DND-41 (cell line): Measurements from ENCODE around the gene INHBA.
A peak's percentile ranks its signal among the peaks of the same experiment; 100 is the strongest.

ENCODE experiments used
- ATAC-seq: fragments of 200-7000 bp; cut with Tn5 transposase; 3 replicates; pipeline ENCODE4 v1.9.1; 2021; ENCODE audit warnings: low read depth; ENCODE audit not compliant: insufficient read depth
- DNase-seq: peaks from one replicate; pipeline ENCODE4 v3.0.0-alpha.2; 2020
- H2AFZ ChIP-seq: 2 replicates; pipeline ENCODE4 v1.6.0; 2012; ENCODE audit warnings: low read depth, low read length
- H3K27ac ChIP-seq: 2 replicates; pipeline ENCODE4 v1.5.1; 2012; ENCODE audit warnings: low read length, inconsistent platforms
- H3K27me3 ChIP-seq: fragments of 200-600 bp; sonication (generic); 2 replicates; pipeline ENCODE4 v1.6.0; 2012; ENCODE audit warnings: low read length, mild to moderate bottlenecking, inconsistent platforms; ENCODE audit not compliant: insufficient read depth, poor library complexity
- H3K36me3 ChIP-seq: 2 replicates; pipeline ENCODE4 v1.5.1; 2012; ENCODE audit warnings: low read length, inconsistent platforms; ENCODE audit not compliant: insufficient read depth
- H3K4me1 ChIP-seq: 2 replicates; pipeline ENCODE4 v1.5.1; 2012; ENCODE audit warnings: mild to moderate bottlenecking, low read length; ENCODE audit not compliant: insufficient read depth
- H3K4me2 ChIP-seq: 2 replicates; pipeline ENCODE4 v1.6.0; 2012; ENCODE audit warnings: mild to moderate bottlenecking, moderate library complexity, low read length, inconsistent platforms; ENCODE audit not compliant: insufficient read depth
- H3K4me3 ChIP-seq, 2 experiments: fragments of 200-600 bp in 1 of 2; shearing (Covaris generic) in 1 of 2; 2 replicates each; pipeline ENCODE4 v1.5.1; 2012 to 2016; ENCODE audit warnings: inconsistent platforms in 2 of 2, low read length in 2 of 2, mild to moderate bottlenecking in 2 of 2, low read depth in 1 of 2, moderate library complexity in 1 of 2
- H3K79me2 ChIP-seq: 2 replicates; pipeline ENCODE4 v1.6.0; 2012; ENCODE audit warnings: low read length, inconsistent platforms; ENCODE audit not compliant: insufficient read depth
- H3K9ac ChIP-seq: 2 replicates; pipeline ENCODE4 v1.6.0; 2012; ENCODE audit warnings: low read depth, mild to moderate bottlenecking, inconsistent platforms, low read length, moderate library complexity
- H3K9me3 ChIP-seq: 2 replicates; pipeline ENCODE4 v1.5.1; 2012; ENCODE audit warnings: low read length, moderate library complexity, mild to moderate bottlenecking, inconsistent platforms; ENCODE audit not compliant: insufficient read depth, severe bottlenecking
- H4K20me1 ChIP-seq: 2 replicates; pipeline ENCODE4 v1.6.0; 2012; ENCODE audit warnings: low read length; ENCODE audit not compliant: insufficient read depth
- EZH2 ChIP-seq: IDR thresholded peaks from 3 replicates; pipeline ENCODE4 v1.6.1; 2012; ENCODE audit warnings: borderline replicate concordance, low read depth, mild to moderate bottlenecking, moderate library complexity, low read length, inconsistent platforms; ENCODE audit not compliant: severe bottlenecking
- TF ChIP-seq, protein P1 (sequence below): IDR thresholded peaks from 2 replicates; pipeline ENCODE4 v1.5.1; 2012; ENCODE audit warnings: borderline replicate concordance, low read length, moderate library complexity, mild to moderate bottlenecking; ENCODE audit not compliant: poor library complexity, severe bottlenecking; ENCODE audit errors: extremely low read depth

The INHBA gene

DNA sequence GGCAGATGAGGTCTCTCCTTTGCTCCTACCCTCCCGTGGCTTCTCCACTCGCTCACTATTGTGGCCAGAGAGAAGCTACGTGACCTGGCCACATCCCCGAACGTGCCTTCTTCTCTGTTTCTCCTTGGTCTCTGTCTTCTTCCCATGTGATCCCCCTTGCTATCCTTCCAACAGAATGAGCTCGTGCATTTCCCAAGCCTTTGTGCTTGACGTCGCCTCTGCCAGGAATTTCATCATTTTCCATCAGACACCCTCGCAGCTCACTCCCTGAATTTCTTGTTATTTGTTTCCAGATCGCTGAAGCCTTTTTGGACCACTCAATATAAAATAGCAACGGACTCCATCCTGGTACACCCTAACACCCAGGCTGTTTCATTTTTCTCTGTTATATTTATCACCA is 13.8 kb upstream of the INHBA start:
- no peak overlapping the region for H3K27ac ChIP-seq
- no peaks in the 10 kb centered on the region for H4K20me1 ChIP-seq
- no peaks in the 10 kb centered on the region for H3K9me3 ChIP-seq
- H3K36me3 ChIP-seq = no peaks in the 10 kb centered on the region
- no peak overlapping the region for H3K4me3 ChIP-seq
- ATAC-seq (no peak), DNase-seq (no peak)
- TF ChIP-seq, protein P1, sequence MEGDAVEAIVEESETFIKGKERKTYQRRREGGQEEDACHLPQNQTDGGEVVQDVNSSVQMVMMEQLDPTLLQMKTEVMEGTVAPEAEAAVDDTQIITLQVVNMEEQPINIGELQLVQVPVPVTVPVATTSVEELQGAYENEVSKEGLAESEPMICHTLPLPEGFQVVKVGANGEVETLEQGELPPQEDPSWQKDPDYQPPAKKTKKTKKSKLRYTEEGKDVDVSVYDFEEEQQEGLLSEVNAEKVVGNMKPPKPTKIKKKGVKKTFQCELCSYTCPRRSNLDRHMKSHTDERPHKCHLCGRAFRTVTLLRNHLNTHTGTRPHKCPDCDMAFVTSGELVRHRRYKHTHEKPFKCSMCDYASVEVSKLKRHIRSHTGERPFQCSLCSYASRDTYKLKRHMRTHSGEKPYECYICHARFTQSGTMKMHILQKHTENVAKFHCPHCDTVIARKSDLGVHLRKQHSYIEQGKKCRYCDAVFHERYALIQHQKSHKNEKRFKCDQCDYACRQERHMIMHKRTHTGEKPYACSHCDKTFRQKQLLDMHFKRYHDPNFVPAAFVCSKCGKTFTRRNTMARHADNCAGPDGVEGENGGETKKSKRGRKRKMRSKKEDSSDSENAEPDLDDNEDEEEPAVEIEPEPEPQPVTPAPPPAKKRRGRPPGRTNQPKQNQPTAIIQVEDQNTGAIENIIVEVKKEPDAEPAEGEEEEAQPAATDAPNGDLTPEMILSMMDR = no peak
- TF ChIP-seq EZH2 = no peak
- no peaks in the 10 kb centered on the region for H3K4me1 ChIP-seq
- H3K79me2 ChIP-seq = no peaks in the 10 kb centered on the region
- no peaks in the 10 kb centered on the region for H3K27me3 ChIP-seq
- no peak overlapping the region for H3K9ac ChIP-seq
- no peak overlapping the region for H3K4me2 ChIP-seq
- H2AFZ ChIP-seq = no peak overlapping the region

GRCh38 chr7:41715000-41715399 is 12.1 kb upstream of the INHBA start:
- H4K20me1 ChIP-seq = no peaks in the 10 kb centered on the region
- TF ChIP-seq, protein P1 = no peak
- TF ChIP-seq EZH2 = no peak
- ATAC-seq = no peak

DNA sequence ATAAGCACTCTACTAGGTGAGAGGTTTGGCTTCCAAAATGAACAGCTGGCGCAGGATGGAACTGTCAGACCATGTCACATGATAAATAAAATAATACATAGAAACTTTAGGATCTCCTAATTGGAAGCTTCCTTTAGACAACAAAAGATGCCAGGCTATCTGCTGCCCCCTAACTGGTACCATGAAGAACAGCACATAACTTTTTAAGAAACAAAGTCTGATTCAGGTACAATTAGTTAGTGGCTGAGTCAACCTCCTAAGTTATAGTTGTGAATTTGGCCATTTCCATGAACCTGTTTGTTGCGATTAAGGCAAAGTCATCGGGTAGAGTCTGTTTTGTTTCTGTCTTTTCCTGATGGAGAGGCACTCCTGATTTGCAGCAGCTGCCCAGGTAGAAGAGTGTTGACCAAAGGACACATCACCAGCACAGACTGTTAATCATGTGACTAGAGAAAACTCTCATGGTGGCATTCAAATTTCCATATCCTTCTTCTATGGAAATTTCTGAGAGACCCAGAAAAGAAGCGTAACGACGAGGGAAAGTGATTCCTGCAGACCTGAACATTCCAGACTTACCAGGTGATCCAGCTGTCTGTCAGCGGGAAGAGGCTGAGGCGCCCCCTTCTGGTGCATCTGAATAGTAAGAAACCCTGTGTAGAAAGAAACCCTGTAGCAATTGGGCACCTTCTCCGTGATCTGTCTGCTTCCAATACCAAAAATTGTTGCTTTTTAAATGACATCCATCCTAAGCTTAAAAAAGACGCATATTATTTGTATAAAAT is 8.6 kb upstream of the INHBA start:
- TF ChIP-seq EZH2 = no peak
- TF ChIP-seq, protein P1 = peak; percentile 55
- Histone ChIP-seq H3K27ac (no peak overlapping the region), H3K4me3 (no peak overlapping the region), H3K27me3 (no peaks in the 10 kb centered on the region), H3K9me3 (no peaks in the 10 kb centered on the region), H3K36me3 (no peaks in the 10 kb centered on the region), H4K20me1 (no peaks in the 10 kb centered on the region), H3K9ac (no peak overlapping the region), H2AFZ (no peak overlapping the region), H3K4me2 (no peak overlapping the region), H3K4me1 (no peaks in the 10 kb centered on the region), H3K79me2 (no peaks in the 10 kb centered on the region)
- ATAC-seq (no peak), DNase-seq (peak; percentile 17)

More at GRCh38 chr7:41715000-41715399, 12.1 kb upstream of the INHBA start:
- no peaks in the 10 kb centered on the region for H3K9me3 ChIP-seq
- no peaks in the 10 kb centered on the region for H3K36me3 ChIP-seq
- no peaks in the 10 kb centered on the region for H3K79me2 ChIP-seq
- H3K27ac ChIP-seq = no peak overlapping the region
- DNase-seq = no peak
- H3K9ac ChIP-seq = no peak overlapping the region
- H3K27me3 ChIP-seq = no peaks in the 10 kb centered on the region
- no peak overlapping the region for H3K4me2 ChIP-seq
- H3K4me3 ChIP-seq = no peak overlapping the region
- no peaks in the 10 kb centered on the region for H3K4me1 ChIP-seq
- no peak overlapping the region for H2AFZ ChIP-seq
